Body of pancreas (tissue), 4 donors: Measurements from ENCODE around the gene SMOC2. TPM values are rescaled to one million over a fixed set of nuclear protein-coding genes. Genes with fewer than 3 reads are reported as not detected.
"Not testable (repeated sequence)": the region's sequence is repeated elsewhere in the genome, so short reads cannot be mapped to it uniquely, and the experiment has no call there.

Experiments
- ATAC-seq: fragments of 150-250 bp; one replicate; pipeline ENCODE4 v1.9.1; 2016
- DNase-seq, 4 donors: peaks; one replicate each; pipeline ENCODE4 v3.0.0-alpha.2; 2019
- H3K27ac ChIP-seq, 4 donors: fragments of 200-600 bp; sonication (generic); 1 replicate in 3 of 4; 2 replicates in 1 of 4; pipeline versions ENCODE4 v1.5.1 to v1.6.1; 2016 to 2019; ENCODE audit warnings: mild to moderate bottlenecking in 1 of 4, mixed read lengths in 1 of 4, moderate library complexity in 1 of 4
- H3K27me3 ChIP-seq, 2 donors: fragments of 200-600 bp; sonication (generic); one replicate each; pipeline ENCODE4 v1.6.0; 2016; ENCODE audit warnings: mild to moderate bottlenecking in 1 of 2
- H3K36me3 ChIP-seq, 2 donors: fragments of 200-600 bp; sonication (generic); replicated peaks in 1 of 2; 2 replicates each; pipeline ENCODE4 v1.5.1; 2016; ENCODE audit warnings: low read depth in 2 of 2; ENCODE audit not compliant: insufficient read depth in 1 of 2
- H3K4me1 ChIP-seq: fragments of 200-600 bp; sonication (generic); one replicate; pipeline ENCODE4 v1.6.0; 2016
- H3K4me3 ChIP-seq, 2 donors: fragments of 200-600 bp; sonication (generic); 1 replicate in 1 of 2; 2 replicates in 1 of 2; pipeline ENCODE4 v1.5.1; 2016 to 2019
- H3K9me3 ChIP-seq, 3 donors: fragments of 200-600 bp; sonication (generic); 1 replicate in 2 of 3; 2 replicates in 1 of 3; pipeline ENCODE4 v1.5.1; 2016
- CTCF ChIP-seq, 7 experiments: fragments of 450-650 bp in 4 of 7; fragments of 200-600 bp in 3 of 7; sonication (generic) in 3 of 7; IDR thresholded peaks; one replicate each; pipeline ENCODE4 v1.5.1; 2016 to 2019; ENCODE audit warnings: antibody characterized with exemption in 7 of 7
- POLR2A ChIP-seq, 3 donors: fragments of 450-650 bp; IDR thresholded peaks; one replicate each; pipeline ENCODE4 v1.6.1; 2016; ENCODE audit warnings: antibody characterized with exemption in 3 of 3, mild to moderate bottlenecking in 2 of 3
- WGBS, 2 donors: methylation state at CpG; one replicate each; pipeline ENCODE4 v1.1.5; 2017; 5-methylcytosine and 5-hydroxymethylcytosine counted together
- intact Hi-C: fragments of 100-400 bp; cut with DNase I; formaldehyde crosslinking; loops from one replicate; pipeline ENCODE4 v1.15.1; 2023
- total RNA-seq, 2 donors: library from RNA; depleted of rRNA; stranded (reverse); fragments of >200 nt; gene quantifications; one replicate each; pipeline ENCODE4 v1.1.0, GENCODE V29; 2016

SMOC2 gene
- total RNA-seq, 2 donors from 2014 or later = 22.7 to 31.4 TPM

DNA sequence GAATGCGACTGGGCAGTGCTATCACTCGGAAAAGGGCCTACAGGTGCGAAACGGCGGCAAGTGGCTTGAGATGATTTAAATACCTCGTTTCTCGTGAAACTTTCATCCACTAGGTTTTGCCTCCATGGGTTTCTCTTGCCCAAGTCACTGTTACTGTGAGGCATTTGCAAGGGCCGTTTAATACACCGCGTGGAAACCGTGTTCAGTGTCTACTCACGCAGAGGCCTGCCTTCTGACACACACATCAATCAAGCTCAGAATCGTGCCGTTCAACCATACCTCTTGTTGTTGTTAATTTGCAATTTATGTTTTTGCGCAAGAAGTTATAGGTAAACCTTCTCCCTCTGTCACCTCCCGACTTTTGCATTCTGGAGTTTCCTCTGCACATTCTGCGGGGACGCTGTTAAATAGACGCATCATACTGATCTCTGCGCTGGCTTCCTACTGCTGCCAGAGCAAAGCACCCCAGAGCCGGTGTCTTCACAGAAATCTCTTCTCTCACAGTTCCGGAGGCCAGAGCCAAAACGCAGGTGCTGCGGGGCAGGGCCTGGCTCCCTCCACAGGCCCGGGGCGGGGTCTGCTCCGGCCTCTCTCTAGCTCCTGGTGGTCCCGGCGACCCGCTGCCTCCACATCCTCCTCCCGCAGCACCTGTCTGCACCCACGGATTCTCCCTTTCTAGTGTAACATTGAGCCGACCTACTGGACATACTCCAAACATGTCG is 251.4 kb downstream of the SMOC2 start:
- 74 to 80% methylated on average over 34 of the region's 34 CpGs for WGBS, 2 donors
- ATAC-seq (no peak), DNase-seq (no peak)
- H3K27ac ChIP-seq = no peak overlapping the region
- no peaks in the 10 kb centered on the region for H3K36me3 ChIP-seq
- H3K9me3 ChIP-seq = no peaks in the 10 kb centered on the region
- no peak overlapping the region for H3K4me3 ChIP-seq
- no peaks in the 10 kb centered on the region for H3K4me1 ChIP-seq
- intact Hi-C loops = no loop called here
- H3K27me3 ChIP-seq = no peaks in the 10 kb centered on the region
- no peak for TF ChIP-seq CTCF (IDR thresholded peaks at IDR 0.05)

GRCh38 chr6:168692915-168693257 is 251.9 kb downstream of the SMOC2 start:
- H3K4me1 ChIP-seq, H3K9me3 ChIP-seq, intact Hi-C loops, H3K27ac ChIP-seq, H3K27me3 ChIP-seq, DNase-seq, H3K36me3 ChIP-seq, H3K4me3 ChIP-seq, ATAC-seq: not testable (repeated sequence)
- 68 to 70% methylated on average over 2 to 6 of the region's 12 CpGs for WGBS, 2 donors

DNA sequence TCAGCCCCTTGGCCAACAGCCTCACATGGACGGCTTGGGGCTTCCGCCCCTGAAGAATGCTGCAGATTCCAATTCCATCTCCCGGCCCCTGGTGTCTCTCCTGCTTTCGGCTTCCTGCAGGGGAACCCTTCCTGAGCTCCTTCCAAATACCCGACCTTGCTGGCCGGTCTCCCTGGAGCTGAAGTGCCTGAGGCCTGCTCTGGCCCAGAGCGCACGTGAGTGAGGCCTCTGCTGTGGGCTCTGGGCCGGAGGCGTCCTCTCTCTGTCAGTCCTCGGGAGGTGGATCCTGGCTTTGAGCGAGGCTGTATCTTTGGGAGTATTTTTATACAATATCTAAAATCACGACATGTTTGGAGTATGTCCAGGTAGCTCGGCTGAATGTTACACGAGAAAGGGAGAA is 253.8 kb downstream of the SMOC2 start:
- H3K27me3 ChIP-seq, H3K36me3 ChIP-seq, intact Hi-C loops, H3K4me1 ChIP-seq, H3K9me3 ChIP-seq, ATAC-seq, H3K4me3 ChIP-seq, H3K27ac ChIP-seq, DNase-seq: not testable (repeated sequence)
- 61 to 73% methylated on average over 6 to 7 of the region's 15 CpGs for WGBS, 2 donors

DNA sequence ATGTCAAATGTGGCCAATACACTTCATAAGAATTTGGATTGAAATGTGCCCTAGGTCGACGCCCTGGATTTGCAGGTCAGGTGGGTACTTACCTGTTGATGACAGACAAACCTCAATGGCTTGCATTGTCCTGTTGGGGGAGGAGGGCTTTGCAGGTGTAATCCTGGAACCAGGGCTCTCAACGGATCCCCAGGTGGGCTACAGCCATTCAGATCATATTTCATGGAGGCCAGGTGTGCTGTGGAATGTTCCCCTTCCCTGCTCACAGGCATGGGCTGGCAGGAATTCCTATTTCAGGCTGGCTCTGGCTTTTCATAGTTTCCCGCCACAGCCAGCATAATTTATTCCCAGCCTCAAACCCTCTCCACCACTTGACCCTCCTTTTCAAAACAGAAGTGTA is 254.7 kb downstream of the SMOC2 start:
- Histone ChIP-seq H3K9me3 (no peaks in the 10 kb centered on the region), H3K4me3 (no peak overlapping the region), H3K4me1 (no peaks in the 10 kb centered on the region), H3K36me3 (no peaks in the 10 kb centered on the region), H3K27me3 (no peaks in the 10 kb centered on the region), H3K27ac (no peak overlapping the region)
- TF ChIP-seq CTCF (IDR thresholded peaks at IDR 0.05) (no peak), POLR2A (IDR thresholded peaks at IDR 0.05) (no peak)
- 55 to 79% methylated on average over 4 of the region's 4 CpGs for WGBS, 2 donors
- ATAC-seq = no peak
- DNase-seq = no peak
- intact Hi-C loops = no loop called here

GRCh38 chr6:168698923-168699322 is 257.9 kb downstream of the SMOC2 start:
- no peaks in the 10 kb centered on the region for H3K27me3 ChIP-seq
- ATAC-seq = no peak
- H3K4me1 ChIP-seq = no peaks in the 10 kb centered on the region
- no peak for DNase-seq
- no peak for TF ChIP-seq CTCF (IDR thresholded peaks at IDR 0.05)
- no peak for TF ChIP-seq POLR2A (IDR thresholded peaks at IDR 0.05)
- H3K27ac ChIP-seq = no peak overlapping the region
- WGBS, 2 donors = 54 to 63% methylated on average over 4 to 5 of the region's 5 CpGs
- H3K36me3 ChIP-seq = no peaks in the 10 kb centered on the region
- H3K9me3 ChIP-seq = no peaks in the 10 kb centered on the region
- intact Hi-C loops = no loop called here
- H3K4me3 ChIP-seq = no peak overlapping the region

DNA sequence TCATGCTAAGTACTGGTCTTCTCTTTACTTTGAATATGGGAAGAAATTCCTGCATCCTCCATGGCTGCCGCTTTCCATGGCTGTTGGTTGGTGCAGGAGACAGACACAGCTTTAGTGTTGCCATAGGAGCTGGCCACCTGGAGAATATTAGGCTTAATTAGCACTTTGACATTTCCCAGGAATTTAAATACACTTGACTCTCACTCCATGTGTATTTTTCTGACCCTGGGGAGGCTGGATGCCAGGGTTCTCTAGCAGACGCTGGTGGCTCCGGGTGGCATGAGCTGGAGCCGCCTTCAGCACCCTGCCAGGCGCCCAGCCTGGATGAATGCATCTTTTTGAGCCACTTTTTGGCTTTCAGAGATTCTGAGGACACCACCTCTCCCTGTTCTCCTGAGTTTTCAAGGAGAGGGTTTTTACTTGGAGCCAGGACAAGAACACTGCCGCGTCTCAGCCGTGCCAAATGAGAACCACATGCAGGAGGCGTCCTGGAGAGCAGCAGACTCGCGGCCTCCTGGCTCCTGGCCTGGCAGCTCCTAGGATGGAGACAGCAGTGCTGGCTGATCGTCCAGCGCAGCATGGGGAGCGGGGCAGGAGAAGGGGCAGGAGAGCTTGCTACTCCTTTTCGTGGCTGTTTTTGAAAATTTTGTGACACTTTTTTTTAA is 258.8 kb downstream of the SMOC2 start:
- H3K4me1 ChIP-seq = no peaks in the 10 kb centered on the region

More for the DNA sequence above, 258.8 kb downstream of the SMOC2 start:
- no peaks in the 10 kb centered on the region for H3K36me3 ChIP-seq
- TF ChIP-seq CTCF (IDR thresholded peaks at IDR 0.05) = no peak
- TF ChIP-seq POLR2A (IDR thresholded peaks at IDR 0.05) = no peak
- no peak overlapping the region for H3K27ac ChIP-seq
- H3K4me3 ChIP-seq = no peak overlapping the region
- no peaks in the 10 kb centered on the region for H3K27me3 ChIP-seq
- ATAC-seq (no peak), DNase-seq (no peak)
- 55 to 63% methylated on average over 12 to 15 of the region's 15 CpGs for WGBS, 2 donors
- H3K9me3 ChIP-seq = no peaks in the 10 kb centered on the region
- intact Hi-C loops = no loop called here
